Measurements from ENCODE around the gene NUDT6. TPM values are rescaled to one million over a fixed set of nuclear protein-coding genes. Genes with fewer than 3 reads are reported as not detected.

The NUDT6 gene
- total RNA-seq, 1 donor from 2014 or later: 9.3 TPM

GRCh38 chr4:122898370-122899150 lies 23.8 kb downstream of the NUDT6 start:
- Mint-ChIP-seq H3K36me3 (peaks cover 9% of the 10 kb centered on the region), H3K27ac (no peak overlapping the region), H3K4me3 (no peak overlapping the region), H3K9me3 (no peaks in the 10 kb centered on the region), H3K27me3 (ENCODE audit: low read depth) (no peaks in the 10 kb centered on the region), H3K4me1 (no peaks in the 10 kb centered on the region)
- DNase-seq (ENCODE audit: low spot score in 2 of 2, unreplicated experiment in 2 of 2): no peak
- TF ChIP-seq, protein P1, sequence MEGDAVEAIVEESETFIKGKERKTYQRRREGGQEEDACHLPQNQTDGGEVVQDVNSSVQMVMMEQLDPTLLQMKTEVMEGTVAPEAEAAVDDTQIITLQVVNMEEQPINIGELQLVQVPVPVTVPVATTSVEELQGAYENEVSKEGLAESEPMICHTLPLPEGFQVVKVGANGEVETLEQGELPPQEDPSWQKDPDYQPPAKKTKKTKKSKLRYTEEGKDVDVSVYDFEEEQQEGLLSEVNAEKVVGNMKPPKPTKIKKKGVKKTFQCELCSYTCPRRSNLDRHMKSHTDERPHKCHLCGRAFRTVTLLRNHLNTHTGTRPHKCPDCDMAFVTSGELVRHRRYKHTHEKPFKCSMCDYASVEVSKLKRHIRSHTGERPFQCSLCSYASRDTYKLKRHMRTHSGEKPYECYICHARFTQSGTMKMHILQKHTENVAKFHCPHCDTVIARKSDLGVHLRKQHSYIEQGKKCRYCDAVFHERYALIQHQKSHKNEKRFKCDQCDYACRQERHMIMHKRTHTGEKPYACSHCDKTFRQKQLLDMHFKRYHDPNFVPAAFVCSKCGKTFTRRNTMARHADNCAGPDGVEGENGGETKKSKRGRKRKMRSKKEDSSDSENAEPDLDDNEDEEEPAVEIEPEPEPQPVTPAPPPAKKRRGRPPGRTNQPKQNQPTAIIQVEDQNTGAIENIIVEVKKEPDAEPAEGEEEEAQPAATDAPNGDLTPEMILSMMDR (IDR thresholded peaks at IDR 0.05; ENCODE audit: unreplicated experiment): no peak

GRCh38 chr4:122896270-122896669 lies 26.1 kb downstream of the NUDT6 start:
- DNase-seq (ENCODE audit: low spot score in 2 of 2, unreplicated experiment in 2 of 2): no peak
- H3K27ac Mint-ChIP-seq: no peak overlapping the region
- H3K36me3 Mint-ChIP-seq: peaks cover 17% of the 10 kb centered on the region
- H3K27me3 Mint-ChIP-seq (ENCODE audit: low read depth): no peaks in the 10 kb centered on the region
- H3K4me3 Mint-ChIP-seq: no peak overlapping the region
- TF ChIP-seq, protein P1 (IDR thresholded peaks at IDR 0.05; ENCODE audit: unreplicated experiment): no peak
- H3K9me3 Mint-ChIP-seq: no peaks in the 10 kb centered on the region
- no peaks in the 10 kb centered on the region for H3K4me1 Mint-ChIP-seq

DNA sequence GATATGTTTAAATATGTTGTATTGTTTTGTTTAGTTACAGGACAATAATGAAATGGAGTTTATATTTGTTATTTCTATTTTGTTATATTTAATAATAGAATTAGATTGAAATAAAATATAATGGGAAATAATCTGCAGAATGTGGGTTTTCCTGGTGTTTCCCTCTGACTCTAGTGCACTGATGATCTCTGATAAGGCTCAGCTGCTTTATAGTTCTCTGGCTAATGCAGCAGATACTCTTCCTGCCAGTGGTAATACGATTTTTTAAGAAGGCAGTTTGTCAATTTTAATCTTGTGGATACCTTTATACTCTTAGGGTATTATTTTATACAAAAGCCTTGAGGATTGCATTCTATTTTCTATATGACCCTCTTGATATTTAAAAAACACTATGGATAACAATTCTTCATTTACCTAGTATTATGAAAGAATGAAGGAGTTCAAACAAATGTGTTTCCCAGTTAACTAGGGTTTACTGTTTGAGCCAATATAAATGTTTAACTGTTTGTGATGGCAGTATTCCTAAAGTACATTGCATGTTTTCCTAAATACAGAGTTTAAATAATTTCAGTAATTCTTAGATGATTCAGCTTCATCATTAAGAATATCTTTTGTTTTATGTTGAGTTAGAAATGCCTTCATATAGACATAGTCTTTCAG lies 26.9 kb downstream of the NUDT6 start:
- no peak for DNase-seq (ENCODE audit: low spot score in 2 of 2, unreplicated experiment in 2 of 2)
- H3K36me3 Mint-ChIP-seq: peaks cover 17% of the 10 kb centered on the region
- H3K27me3 Mint-ChIP-seq (ENCODE audit: low read depth): no peaks in the 10 kb centered on the region
- no peaks in the 10 kb centered on the region for H3K4me1 Mint-ChIP-seq
- TF ChIP-seq, protein P1 (IDR thresholded peaks at IDR 0.05; ENCODE audit: unreplicated experiment): no peak
- no peak overlapping the region for H3K4me3 Mint-ChIP-seq
- no peak overlapping the region for H3K27ac Mint-ChIP-seq
- no peaks in the 10 kb centered on the region for H3K9me3 Mint-ChIP-seq

- no peaks in the 10 kb centered on the region for H3K27me3 Mint-ChIP-seq (ENCODE audit: low read depth)
- H3K9me3 Mint-ChIP-seq: no peaks in the 10 kb centered on the region
- no peak for DNase-seq (ENCODE audit: low spot score in 2 of 2, unreplicated experiment in 2 of 2)
- H3K36me3 Mint-ChIP-seq: peaks cover 14% of the 10 kb centered on the region
- TF ChIP-seq, protein P1 (IDR thresholded peaks at IDR 0.05; ENCODE audit: unreplicated experiment): no peak
- no peak overlapping the region for H3K4me3 Mint-ChIP-seq
- H3K4me1 Mint-ChIP-seq: no peaks in the 10 kb centered on the region
- H3K27ac Mint-ChIP-seq: no peak overlapping the region
Observed at GRCh38 chr4:122894827-122895226, 27.6 kb downstream of the NUDT6 start.

DNA sequence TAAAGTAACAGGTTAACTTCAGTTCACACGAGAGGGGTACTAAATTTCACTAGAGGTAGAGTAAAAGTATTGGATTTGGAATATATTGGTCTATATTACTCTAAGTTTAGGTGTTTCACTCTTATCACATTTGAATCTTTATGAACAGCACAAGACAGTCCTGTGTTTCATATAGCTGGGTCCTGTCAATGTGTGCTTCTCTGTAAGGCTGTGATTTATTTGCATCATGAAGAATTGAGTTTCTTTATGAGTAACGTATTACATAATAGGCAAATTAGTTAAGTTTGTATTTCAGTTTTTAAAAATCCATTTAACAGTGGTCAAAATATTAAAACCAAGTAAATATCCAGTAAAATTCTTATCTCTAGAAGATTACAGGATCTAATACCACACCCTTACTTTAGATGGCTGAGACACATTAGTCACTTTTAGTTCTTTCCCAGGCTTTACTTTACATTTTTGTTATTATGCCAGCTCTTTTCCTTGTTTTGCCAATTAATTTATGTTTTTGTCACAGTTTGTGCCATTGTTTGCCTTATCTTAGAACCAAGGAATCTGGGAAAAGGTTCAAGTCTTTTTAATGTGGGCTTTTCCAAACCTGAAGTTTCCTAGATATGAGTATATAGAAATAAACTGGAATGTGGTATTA lies 32.1 kb downstream of the NUDT6 start:
- no peaks in the 10 kb centered on the region for H3K9me3 Mint-ChIP-seq
- no peak overlapping the region for H3K4me3 Mint-ChIP-seq
- H3K36me3 Mint-ChIP-seq: peaks cover 28% of the 10 kb centered on the region
- H3K27ac Mint-ChIP-seq: no peak overlapping the region
- no peak for DNase-seq (ENCODE audit: low spot score in 2 of 2, unreplicated experiment in 2 of 2)
- H3K27me3 Mint-ChIP-seq (ENCODE audit: low read depth): no peaks in the 10 kb centered on the region
- no peaks in the 10 kb centered on the region for H3K4me1 Mint-ChIP-seq
- TF ChIP-seq, protein P1 (IDR thresholded peaks at IDR 0.05; ENCODE audit: unreplicated experiment): no peak

Measured in mesothelial cell of epicardium (in vitro differentiated cells).